ENCODE data around the gene FLRT1. TPM values are rescaled to one million over a fixed set of nuclear protein-coding genes. Genes with fewer than 3 reads are reported as not detected.

Gene FLRT1
- total and polyA plus RNA-seq, 2 of the 13 experiments (the other 11 are each of a cell fraction or from before 2014, with no cell fraction given) = 0.02 to 0.08 TPM

DNA sequence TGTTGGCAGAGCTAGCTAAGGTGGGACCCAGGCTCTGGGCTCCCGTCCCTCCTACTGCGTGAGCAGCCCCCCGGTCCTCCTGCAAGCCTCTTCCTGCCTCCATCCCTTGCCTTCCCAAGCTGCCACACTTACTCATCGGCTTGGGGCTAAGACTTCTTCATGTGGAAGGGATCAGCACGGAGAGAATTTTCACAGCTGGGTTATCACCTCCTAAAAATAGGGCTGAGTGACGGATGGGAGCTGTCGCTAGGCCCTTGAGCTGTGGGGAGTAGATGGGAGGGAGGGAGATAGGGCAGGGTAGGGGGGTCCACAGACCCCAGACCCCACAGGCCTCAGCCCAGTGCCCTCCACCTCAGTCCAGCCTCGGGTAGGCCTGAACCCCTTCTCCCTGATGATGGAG is 41.0 kb downstream of the FLRT1 start:
- no peaks in the 10 kb centered on the region for H3K9me3 ChIP-seq (ENCODE audit: low read length)
- no peak for DNase-seq (ENCODE audit: low spot score)
- no peak overlapping the region for H3K27ac ChIP-seq (ENCODE audit: extremely low read length, insufficient read depth, low read length)
- TF ChIP-seq ZNF484 (CRISPR knock-in tag; IDR thresholded peaks at IDR 0.05; ENCODE audit: borderline replicate concordance, low read depth) (no peak), HIVEP1 (CRISPR knock-in tag; IDR thresholded peaks at IDR 0.05) (no peak), TCF12 (IDR thresholded peaks at IDR 0.05) (no peak), TCF12 (CRISPR knock-in tag; IDR thresholded peaks at IDR 0.05) (no peak)
- H3K4me3 ChIP-seq (replicated peaks in 1 of 3; ENCODE audit: insufficient read depth in 1 of 3, low read depth in 2 of 3, low read length in 3 of 3) = no peak overlapping the region
- no peaks in the 10 kb centered on the region for H3K27me3 ChIP-seq (ENCODE audit: control insufficient read depth in 1 of 2, insufficient read depth in 2 of 2, low read length in 2 of 2)
- ChIA-PET CTCF (ENCODE audit: low intra/inter-chr PET ratio, low total read pairs) (no interaction called here), POLR2A (no interaction called here)
- H3K4me2 ChIP-seq (ENCODE audit: low read depth, low read length) = no peak overlapping the region
- no peak for FAIRE-seq
- in situ Hi-C loops (cut with HindIII; ENCODE audit: extremely low pct_ligation_motif_present, low pct_unique_long_range_greater_than_20kb) = no loop called here
- H2AFZ ChIP-seq (ENCODE audit: low read length) = no peak overlapping the region
- H3K36me3 ChIP-seq (replicated peaks in 1 of 2; ENCODE audit: control insufficient read depth in 1 of 2, insufficient read depth in 2 of 2, low read length in 2 of 2) = no peaks in the 10 kb centered on the region
- no peak for ATAC-seq
- intact Hi-C loops (cut with micrococcal nuclease; ENCODE audit: unreplicated experiment) = no loop called here
- BruUV-seq (replicated peaks) = no TSS peak
- H4K20me1 ChIP-seq (ENCODE audit: insufficient read depth, low read length) = peaks cover 24% of the 10 kb centered on the region; the same call in 1 of the 2 replicates
- no peak overlapping the region for H3K9ac ChIP-seq (ENCODE audit: insufficient read depth, low read depth, low read length)
- 84% methylated on average over 8 of the region's 8 CpGs for WGBS (ENCODE audit: low lambda C conversion rate)
- H3K79me2 ChIP-seq (ENCODE audit: insufficient read depth, low read length) = no peaks in the 10 kb centered on the region
- no peaks in the 10 kb centered on the region for H3K4me1 ChIP-seq (ENCODE audit: insufficient read depth, low read length)

DNA sequence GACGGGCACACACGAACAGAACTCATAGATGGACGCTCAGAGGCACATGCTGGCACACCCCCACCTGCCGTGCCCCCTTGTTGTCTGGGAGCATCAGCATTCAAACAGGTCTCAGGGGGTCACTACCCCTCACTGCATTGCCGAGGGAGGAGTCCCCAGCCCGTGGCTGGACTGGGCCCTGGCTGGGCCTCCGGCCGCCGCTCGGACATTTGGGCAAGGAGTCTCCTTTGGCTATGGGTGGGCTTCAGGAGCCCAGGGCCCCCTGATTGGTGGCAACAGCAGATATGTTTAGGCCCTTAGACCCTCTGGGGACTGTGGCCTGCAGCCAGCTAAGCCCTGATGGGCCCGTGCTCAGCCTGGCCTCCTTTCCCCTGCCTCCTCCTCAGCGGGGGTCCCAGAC is 41.9 kb downstream of the FLRT1 start:
- no TSS peak for BruUV-seq (replicated peaks)
- Histone ChIP-seq H3K9ac (ENCODE audit: insufficient read depth, low read depth, low read length) (no peak overlapping the region), H3K27ac (ENCODE audit: extremely low read length, insufficient read depth, low read length) (no peak overlapping the region), H3K9me3 (ENCODE audit: low read length) (no peaks in the 10 kb centered on the region), H3K4me2 (ENCODE audit: low read depth, low read length) (no peak overlapping the region), H3K4me1 (ENCODE audit: insufficient read depth, low read length) (no peaks in the 10 kb centered on the region), H3K79me2 (ENCODE audit: insufficient read depth, low read length) (no peaks in the 10 kb centered on the region), H3K27me3 (ENCODE audit: control insufficient read depth in 1 of 2, insufficient read depth in 2 of 2, low read length in 2 of 2) (no peaks in the 10 kb centered on the region), H3K36me3 (replicated peaks in 1 of 2; ENCODE audit: control insufficient read depth in 1 of 2, insufficient read depth in 2 of 2, low read length in 2 of 2) (no peaks in the 10 kb centered on the region), H4K20me1 (ENCODE audit: insufficient read depth, low read length) (peaks cover 24% of the 10 kb centered on the region; the same call in 1 of the 2 replicates), H3K4me3 (replicated peaks in 1 of 3; ENCODE audit: insufficient read depth in 1 of 3, low read depth in 2 of 3, low read length in 3 of 3) (no peak overlapping the region), H2AFZ (ENCODE audit: low read length) (no peak overlapping the region)
- WGBS (ENCODE audit: low lambda C conversion rate) = no CpG with 5 or more reads among the region's 12 CpGs
- ATAC-seq (no peak), DNase-seq (ENCODE audit: low spot score) (no peak), FAIRE-seq (no peak)
- POLR2A ChIA-PET = no interaction called here
- CTCF ChIA-PET (ENCODE audit: low intra/inter-chr PET ratio, low total read pairs) = no interaction called here
- in situ Hi-C loops (cut with HindIII; ENCODE audit: extremely low pct_ligation_motif_present, low pct_unique_long_range_greater_than_20kb) (no loop called here), intact Hi-C loops (cut with micrococcal nuclease; ENCODE audit: unreplicated experiment) (no loop called here)
- TF ChIP-seq TOE1 (CRISPR knock-in tag; IDR thresholded peaks at IDR 0.05) = no peak
- TF ChIP-seq NFE2L2 (IDR thresholded peaks at IDR 0.05; ENCODE audit: low read length) = no peak
- TF ChIP-seq RELA (CRISPR knock-in tag; IDR thresholded peaks at IDR 0.05) = no peak
- TF ChIP-seq, protein P1, sequence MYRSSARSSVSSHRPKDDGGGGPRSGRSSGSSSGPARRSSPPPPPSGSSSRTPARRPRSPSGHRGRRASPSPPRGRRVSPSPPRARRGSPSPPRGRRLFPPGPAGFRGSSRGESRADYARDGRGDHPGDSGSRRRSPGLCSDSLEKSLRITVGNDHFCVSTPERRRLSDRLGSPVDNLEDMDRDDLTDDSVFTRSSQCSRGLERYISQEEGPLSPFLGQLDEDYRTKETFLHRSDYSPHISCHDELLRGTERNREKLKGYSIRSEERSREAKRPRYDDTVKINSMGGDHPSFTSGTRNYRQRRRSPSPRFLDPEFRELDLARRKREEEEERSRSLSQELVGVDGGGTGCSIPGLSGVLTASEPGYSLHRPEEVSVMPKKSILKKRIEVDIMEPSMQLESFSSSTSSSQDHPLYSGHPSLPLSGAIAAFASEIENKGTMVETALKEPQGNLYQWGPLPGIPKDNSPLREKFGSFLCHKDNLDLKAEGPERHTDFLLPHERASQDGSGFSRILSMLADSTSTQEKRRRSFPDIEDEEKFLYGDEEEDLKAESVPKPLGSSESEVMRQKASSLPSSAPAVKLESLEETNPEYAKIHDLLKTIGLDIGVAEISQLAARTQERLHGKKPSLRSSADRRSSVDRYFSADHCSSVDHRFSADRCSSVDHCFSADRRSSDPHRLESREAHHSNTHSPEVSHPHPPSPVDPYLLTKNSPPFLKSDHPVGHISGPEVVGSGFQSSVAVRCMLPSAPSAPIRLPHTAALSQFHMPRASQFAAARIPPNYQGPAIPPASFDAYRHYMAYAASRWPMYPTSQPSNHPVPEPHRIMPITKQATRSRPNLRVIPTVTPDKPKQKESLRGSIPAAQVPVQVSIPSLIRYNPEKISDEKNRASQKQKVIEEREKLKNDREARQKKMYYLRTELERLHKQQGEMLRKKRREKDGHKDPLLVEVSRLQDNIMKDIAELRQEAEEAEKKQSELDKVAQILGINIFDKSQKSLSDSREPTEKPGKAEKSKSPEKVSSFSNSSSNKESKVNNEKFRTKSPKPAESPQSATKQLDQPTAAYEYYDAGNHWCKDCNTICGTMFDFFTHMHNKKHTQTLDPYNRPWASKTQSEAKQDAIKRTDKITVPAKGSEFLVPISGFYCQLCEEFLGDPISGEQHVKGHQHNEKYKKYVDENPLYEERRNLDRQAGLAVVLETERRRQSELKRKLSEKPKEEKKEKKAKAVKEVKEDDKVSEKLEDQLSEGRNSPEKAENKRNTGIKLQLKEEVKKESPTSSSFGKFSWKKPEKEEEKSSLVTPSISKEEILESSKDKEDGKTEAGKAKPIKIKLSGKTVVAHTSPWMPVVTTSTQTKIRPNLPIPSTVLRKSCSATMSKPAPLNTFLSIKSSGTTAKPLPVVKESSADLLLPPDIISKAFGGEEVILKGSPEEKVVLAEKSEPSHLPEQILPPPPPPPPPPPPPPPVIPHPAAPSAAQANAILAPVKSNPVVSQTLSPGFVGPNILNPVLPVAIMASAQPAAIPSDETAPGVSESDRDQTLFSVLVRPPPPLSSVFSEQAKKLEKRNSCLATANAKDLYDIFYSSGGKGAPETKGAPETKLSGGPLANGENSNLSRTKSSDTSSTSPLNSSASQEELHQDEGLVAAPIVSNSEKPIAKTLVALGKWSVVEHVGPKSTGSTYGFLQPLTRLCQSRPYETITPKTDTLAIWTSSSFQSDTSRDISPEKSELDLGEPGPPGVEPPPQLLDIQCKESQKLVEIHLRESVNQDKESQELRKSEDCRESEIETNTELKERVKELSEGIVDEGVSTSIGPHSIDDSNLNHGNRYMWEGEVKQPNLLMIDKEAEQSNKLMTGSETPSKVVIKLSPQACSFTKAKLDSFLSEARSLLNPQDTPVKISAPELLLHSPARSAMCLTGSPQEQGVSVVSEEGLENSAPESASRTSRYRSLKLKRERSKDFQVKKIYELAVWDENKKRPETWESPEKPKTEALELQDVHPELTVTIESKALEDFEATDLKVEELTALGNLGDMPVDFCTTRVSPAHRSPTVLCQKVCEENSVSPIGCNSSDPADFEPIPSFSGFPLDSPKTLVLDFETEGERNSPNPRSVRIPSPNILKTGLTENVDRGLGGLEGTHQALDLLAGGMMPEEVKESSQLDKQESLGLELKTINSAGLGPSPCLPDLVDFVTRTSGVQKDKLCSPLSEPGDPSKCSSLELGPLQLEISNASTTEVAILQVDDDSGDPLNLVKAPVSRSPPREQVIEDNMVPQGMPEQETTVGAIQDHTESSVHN (CRISPR knock-in tag; IDR thresholded peaks at IDR 0.05) = no peak
- TF ChIP-seq, protein P2, sequence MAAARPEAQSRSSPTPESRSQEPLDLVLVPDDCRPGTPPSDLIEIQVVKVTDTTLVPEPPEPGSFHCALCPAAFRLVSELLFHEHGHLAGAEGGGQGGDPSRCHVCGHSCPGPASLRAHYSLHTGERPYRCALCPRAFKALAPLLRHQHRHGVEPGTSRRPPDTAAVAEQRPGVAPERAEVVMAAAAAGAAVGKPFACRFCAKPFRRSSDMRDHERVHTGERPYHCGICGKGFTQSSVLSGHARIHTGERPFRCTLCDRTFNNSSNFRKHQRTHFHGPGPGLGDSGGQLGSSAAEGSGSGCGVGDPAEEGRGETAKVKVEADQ (CRISPR knock-in tag; IDR thresholded peaks at IDR 0.05; ENCODE audit: borderline replicate concordance) = no peak
- TF ChIP-seq WIZ (CRISPR knock-in tag; IDR thresholded peaks at IDR 0.05) = no peak
